ENCODE measurements around the gene SETD3.

The SETD3 gene

GRCh38 chr14:99418242-99418641 is 62.4 kb downstream of the SETD3 start:
- DNase-seq, result no peak

- no peak for DNase-seq
These were observed 63.8 kb downstream of the SETD3 start for GRCh38 chr14:99416909-99417308.

GRCh38 chr14:99415496-99416281 is 65.0 kb downstream of the SETD3 start:
- no peak for DNase-seq

- DNase-seq, result no peak
These were observed 66.7 kb downstream of the SETD3 start for GRCh38 chr14:99413911-99414310.

GRCh38 chr14:99413172-99413571 is 67.5 kb downstream of the SETD3 start:
- DNase-seq, result no peak

GRCh38 chr14:99412117-99413061 is 68.3 kb downstream of the SETD3 start:
- DNase-seq, result no peak

GRCh38 chr14:99410019-99410418 is 70.6 kb downstream of the SETD3 start:
- no peak for DNase-seq

- no peak for DNase-seq
These were observed 71.7 kb downstream of the SETD3 start for GRCh38 chr14:99408971-99409289.

GRCh38 chr14:99408286-99408970 is 72.2 kb downstream of the SETD3 start:
- no peak for DNase-seq

- no peak for DNase-seq
These were observed 73.2 kb downstream of the SETD3 start for GRCh38 chr14:99407416-99407815.

- no peak for DNase-seq
These were observed 77.7 kb downstream of the SETD3 start for GRCh38 chr14:99402950-99403349.

- DNase-seq, result no peak
These were observed 78.4 kb downstream of the SETD3 start for GRCh38 chr14:99402285-99402648.

- DNase-seq, result no peak
These were observed 78.9 kb downstream of the SETD3 start for GRCh38 chr14:99401621-99402284.

GRCh38 chr14:99401211-99401610 is 79.4 kb downstream of the SETD3 start:
- no peak for DNase-seq

- no peak for DNase-seq
These were observed 83.0 kb downstream of the SETD3 start for GRCh38 chr14:99397698-99398097.

GRCh38 chr14:99395909-99396530 is 84.6 kb downstream of the SETD3 start:
- peak; percentile 27 for DNase-seq

- DNase-seq, result no peak
These were observed 86.0 kb downstream of the SETD3 start for GRCh38 chr14:99394602-99395156.

GRCh38 chr14:99393059-99393655 is 87.5 kb downstream of the SETD3 start:
- DNase-seq, result peak; percentile 28

GRCh38 chr14:99391671-99392070 is 89.0 kb downstream of the SETD3 start:
- DNase-seq, result no peak

- peak; percentile 45 for DNase-seq
These were observed 91.4 kb downstream of the SETD3 start for GRCh38 chr14:99389174-99389826.

- no peak for DNase-seq
These were observed 92.4 kb downstream of the SETD3 start for GRCh38 chr14:99388286-99388685.
